Chondrocyte (in vitro differentiated cells): Measurements from ENCODE around the gene BMPER. TPM values are rescaled to one million over a fixed set of nuclear protein-coding genes. Genes with fewer than 3 reads are reported as not detected.

Source experiments
- DNase-seq: peaks from one replicate; pipeline ENCODE4 v3.0.0; 2021; ENCODE audit warnings: mixed read lengths, low spot score
- H3K27ac Mint-ChIP-seq: one replicate; pipeline ENCODE4 v1.8.0; 2021; ENCODE audit warnings: mild to moderate bottlenecking, moderate library complexity, mixed read lengths; ENCODE audit not compliant: unreplicated experiment
- H3K27me3 Mint-ChIP-seq: 2 replicates; pipeline ENCODE4 v1.8.0; 2021; ENCODE audit warnings: low read depth, mixed read lengths
- H3K36me3 Mint-ChIP-seq: 2 replicates; pipeline ENCODE4 v1.8.0; 2021; ENCODE audit warnings: low read depth, mixed read lengths
- H3K4me1 Mint-ChIP-seq: 2 replicates; pipeline ENCODE4 v1.8.0; 2021; ENCODE audit warnings: low read depth, mild to moderate bottlenecking, mixed read lengths
- H3K4me3 Mint-ChIP-seq: one replicate; pipeline ENCODE4 v1.8.0; 2021; ENCODE audit warnings: mild to moderate bottlenecking, moderate library complexity, mixed read lengths; ENCODE audit not compliant: unreplicated experiment
- H3K9me3 Mint-ChIP-seq: 2 replicates; pipeline ENCODE4 v1.8.0; 2021; ENCODE audit warnings: low read depth, mixed read lengths
- total RNA-seq: library from RNA; stranded (reverse); gene quantifications from 3 replicates; pipeline ENCODE4 v1.2.1, GENCODE V29; 2021
- TF ChIP-seq, protein P1 (sequence below): fragments of 200-600 bp; sonication (generic); IDR thresholded peaks from 2 replicates; pipeline ENCODE4 v1.5.0; 2021; ENCODE audit warnings: antibody characterized with exemption, mild to moderate bottlenecking, moderate library complexity

The BMPER gene
- total RNA-seq, 1 donor from 2014 or later: 0.30 TPM

GRCh38 chr7:34022626-34023025, 117.3 kb downstream of the BMPER start:
- H3K27ac Mint-ChIP-seq: no peak overlapping the region

DNA sequence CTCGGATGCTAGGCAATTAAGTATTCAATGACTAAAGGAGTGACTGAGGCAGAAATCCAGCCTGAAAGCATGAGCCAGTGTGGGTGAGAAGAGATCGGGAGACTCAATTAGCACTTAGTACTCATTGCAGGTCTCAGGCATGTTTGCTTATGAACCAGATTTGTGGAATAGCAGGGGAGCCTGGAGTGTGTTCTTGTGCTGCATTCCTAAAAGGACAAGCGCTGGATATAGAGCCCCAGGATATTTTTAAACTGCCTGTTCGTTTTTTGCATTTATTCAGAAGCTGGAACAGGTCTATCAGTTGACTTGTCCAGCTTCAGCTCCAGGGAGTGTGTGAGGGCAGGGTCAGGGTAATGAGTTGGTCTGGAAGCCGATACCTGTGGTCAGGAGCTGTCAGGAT, 120.3 kb downstream of the BMPER start:
- Mint-ChIP-seq H3K4me3 (no peak overlapping the region), H3K36me3 (no peaks in the 10 kb centered on the region), H3K4me1 (peaks cover 8% of the 10 kb centered on the region), H3K9me3 (peaks cover 3% of the 10 kb centered on the region), H3K27me3 (no peaks in the 10 kb centered on the region), H3K27ac (no peak overlapping the region)
- no peak for DNase-seq
- TF ChIP-seq, protein P1, sequence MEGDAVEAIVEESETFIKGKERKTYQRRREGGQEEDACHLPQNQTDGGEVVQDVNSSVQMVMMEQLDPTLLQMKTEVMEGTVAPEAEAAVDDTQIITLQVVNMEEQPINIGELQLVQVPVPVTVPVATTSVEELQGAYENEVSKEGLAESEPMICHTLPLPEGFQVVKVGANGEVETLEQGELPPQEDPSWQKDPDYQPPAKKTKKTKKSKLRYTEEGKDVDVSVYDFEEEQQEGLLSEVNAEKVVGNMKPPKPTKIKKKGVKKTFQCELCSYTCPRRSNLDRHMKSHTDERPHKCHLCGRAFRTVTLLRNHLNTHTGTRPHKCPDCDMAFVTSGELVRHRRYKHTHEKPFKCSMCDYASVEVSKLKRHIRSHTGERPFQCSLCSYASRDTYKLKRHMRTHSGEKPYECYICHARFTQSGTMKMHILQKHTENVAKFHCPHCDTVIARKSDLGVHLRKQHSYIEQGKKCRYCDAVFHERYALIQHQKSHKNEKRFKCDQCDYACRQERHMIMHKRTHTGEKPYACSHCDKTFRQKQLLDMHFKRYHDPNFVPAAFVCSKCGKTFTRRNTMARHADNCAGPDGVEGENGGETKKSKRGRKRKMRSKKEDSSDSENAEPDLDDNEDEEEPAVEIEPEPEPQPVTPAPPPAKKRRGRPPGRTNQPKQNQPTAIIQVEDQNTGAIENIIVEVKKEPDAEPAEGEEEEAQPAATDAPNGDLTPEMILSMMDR: no peak

More at GRCh38 chr7:34022626-34023025, 117.3 kb downstream of the BMPER start:
- Mint-ChIP-seq H3K27me3 (no peaks in the 10 kb centered on the region), H3K36me3 (no peaks in the 10 kb centered on the region), H3K9me3 (peaks cover 3% of the 10 kb centered on the region), H3K4me3 (no peak overlapping the region), H3K4me1 (peaks cover 8% of the 10 kb centered on the region)
- TF ChIP-seq, protein P1: no peak
- DNase-seq: no peak

DNA sequence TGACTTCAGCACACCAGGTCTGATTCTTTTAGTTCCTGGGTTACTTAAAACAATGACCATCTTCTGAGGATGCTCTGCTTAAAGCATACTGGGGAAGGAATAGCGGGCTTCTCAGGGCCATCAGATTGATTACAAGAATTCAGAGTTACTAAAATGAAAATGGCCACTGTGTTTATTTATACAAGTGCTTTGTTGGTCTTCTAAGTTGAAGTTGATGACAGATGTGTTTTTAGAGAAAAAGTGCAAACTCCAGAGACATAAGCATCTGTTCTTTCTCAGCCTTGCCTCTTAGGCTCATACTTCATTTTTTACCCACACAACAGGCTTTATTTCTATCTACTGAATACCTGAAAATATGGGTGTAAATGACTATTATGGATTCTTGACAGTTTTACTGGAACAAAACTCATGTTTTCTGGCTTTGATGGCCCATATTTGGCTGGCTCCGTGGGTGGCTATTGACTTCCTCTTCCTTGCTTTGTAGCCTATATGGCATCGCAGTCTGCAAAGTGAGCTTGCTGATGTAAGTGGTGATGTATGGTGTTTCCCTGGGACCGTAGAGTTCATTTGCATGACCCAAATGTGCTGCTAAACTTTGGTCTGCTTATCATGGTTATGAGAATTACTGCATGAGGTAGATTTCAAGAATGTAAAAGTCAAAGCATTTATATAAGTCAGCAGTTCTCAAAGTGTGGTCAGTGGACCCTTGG, 121.3 kb downstream of the BMPER start:
- Mint-ChIP-seq H3K27ac (no peak overlapping the region), H3K9me3 (peaks cover 3% of the 10 kb centered on the region), H3K4me1 (peaks cover 8% of the 10 kb centered on the region), H3K36me3 (no peaks in the 10 kb centered on the region), H3K4me3 (no peak overlapping the region), H3K27me3 (no peaks in the 10 kb centered on the region)
- TF ChIP-seq, protein P1: no peak
- DNase-seq: no peak

- no peak overlapping the region for H3K27ac Mint-ChIP-seq
- H3K36me3 Mint-ChIP-seq: no peaks in the 10 kb centered on the region
- no peaks in the 10 kb centered on the region for H3K9me3 Mint-ChIP-seq
- H3K4me1 Mint-ChIP-seq: no peaks in the 10 kb centered on the region
- no peak for DNase-seq
- TF ChIP-seq, protein P1: no peak
- no peaks in the 10 kb centered on the region for H3K27me3 Mint-ChIP-seq
- H3K4me3 Mint-ChIP-seq: no peak overlapping the region
Measured at GRCh38 chr7:34031156-34031555, 125.8 kb downstream of the BMPER start.

- TF ChIP-seq, protein P1: no peak
- DNase-seq: no peak
- Mint-ChIP-seq H3K27me3 (no peaks in the 10 kb centered on the region), H3K9me3 (no peaks in the 10 kb centered on the region), H3K36me3 (no peaks in the 10 kb centered on the region), H3K4me1 (peaks cover 7% of the 10 kb centered on the region), H3K27ac (no peak overlapping the region), H3K4me3 (no peak overlapping the region)
Measured at GRCh38 chr7:34034728-34035127, 129.4 kb downstream of the BMPER start.
